Superior temporal gyrus (tissue), 1 donor: ENCODE results near the gene TP73.

Source experiments
- DNase-seq: peaks from one replicate; pipeline ENCODE4 v3.0.0-alpha.2; 2016; ENCODE audit errors: extremely low spot score

The TP73 gene

GRCh38 chr1:3634059-3634800 lies 18.1 kb upstream of the TP73 start:
- no peak for DNase-seq

GRCh38 chr1:3636080-3636479 lies 16.2 kb upstream of the TP73 start:
- no peak for DNase-seq

GRCh38 chr1:3636531-3636930 lies 15.8 kb upstream of the TP73 start:
- DNase-seq: no peak

- DNase-seq: no peak
Measured at GRCh38 chr1:3638027-3638426, 14.3 kb upstream of the TP73 start.

- no peak for DNase-seq
Measured at GRCh38 chr1:3638676-3639075, 13.6 kb upstream of the TP73 start.

GRCh38 chr1:3639397-3639911 lies 12.9 kb upstream of the TP73 start:
- no peak for DNase-seq

DNA sequence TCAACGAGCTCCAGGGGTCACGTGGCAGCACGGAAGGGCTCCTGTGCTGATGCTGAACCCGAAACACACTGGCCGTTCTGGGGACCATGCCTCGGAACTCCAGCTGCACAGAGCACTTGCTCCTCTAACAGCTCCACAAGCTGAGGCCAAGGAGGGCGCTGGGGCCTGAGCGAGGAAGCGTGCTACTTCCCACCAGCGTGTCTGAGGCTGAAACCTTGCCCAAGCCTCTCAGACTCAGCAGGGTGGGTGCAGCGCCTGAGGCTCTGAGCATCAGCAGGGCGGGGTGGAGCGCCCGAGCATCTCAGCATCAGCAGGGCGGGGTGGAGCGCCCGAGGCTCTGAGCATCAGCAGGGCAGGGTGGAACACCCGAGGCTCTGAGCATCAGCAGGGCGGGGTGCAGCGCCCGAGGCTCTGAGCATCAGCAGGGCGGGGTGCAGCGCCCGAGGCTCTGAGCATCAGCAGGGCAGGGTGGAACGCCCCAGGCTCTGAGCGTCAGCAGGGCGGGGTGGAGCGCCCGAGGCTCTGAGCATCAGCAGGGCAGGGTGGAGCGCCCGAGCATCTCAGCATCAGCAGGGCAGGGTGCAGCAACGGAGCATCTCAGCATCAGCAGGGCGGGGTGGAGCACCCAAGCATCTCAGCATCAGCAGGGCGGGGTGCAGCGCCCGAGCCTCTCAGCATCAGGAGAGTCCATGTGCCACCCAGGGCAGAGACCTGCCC lies 12.0 kb upstream of the TP73 start:
- DNase-seq: no peak

- DNase-seq: no peak
Measured at GRCh38 chr1:3641046-3641760, 11.1 kb upstream of the TP73 start.

- no peak for DNase-seq
Measured at GRCh38 chr1:3641816-3642215, 10.5 kb upstream of the TP73 start.

- no peak for DNase-seq
Measured at GRCh38 chr1:3642919-3643675, 9.2 kb upstream of the TP73 start.

- DNase-seq: no peak
Measured at GRCh38 chr1:3644273-3644672, 8.0 kb upstream of the TP73 start.

GRCh38 chr1:3645247-3645646 lies 7.1 kb upstream of the TP73 start:
- no peak for DNase-seq

- no peak for DNase-seq
Measured at GRCh38 chr1:3645666-3646355, 6.5 kb upstream of the TP73 start.

- DNase-seq: no peak
Measured at GRCh38 chr1:3646596-3646995, 5.7 kb upstream of the TP73 start.

DNA sequence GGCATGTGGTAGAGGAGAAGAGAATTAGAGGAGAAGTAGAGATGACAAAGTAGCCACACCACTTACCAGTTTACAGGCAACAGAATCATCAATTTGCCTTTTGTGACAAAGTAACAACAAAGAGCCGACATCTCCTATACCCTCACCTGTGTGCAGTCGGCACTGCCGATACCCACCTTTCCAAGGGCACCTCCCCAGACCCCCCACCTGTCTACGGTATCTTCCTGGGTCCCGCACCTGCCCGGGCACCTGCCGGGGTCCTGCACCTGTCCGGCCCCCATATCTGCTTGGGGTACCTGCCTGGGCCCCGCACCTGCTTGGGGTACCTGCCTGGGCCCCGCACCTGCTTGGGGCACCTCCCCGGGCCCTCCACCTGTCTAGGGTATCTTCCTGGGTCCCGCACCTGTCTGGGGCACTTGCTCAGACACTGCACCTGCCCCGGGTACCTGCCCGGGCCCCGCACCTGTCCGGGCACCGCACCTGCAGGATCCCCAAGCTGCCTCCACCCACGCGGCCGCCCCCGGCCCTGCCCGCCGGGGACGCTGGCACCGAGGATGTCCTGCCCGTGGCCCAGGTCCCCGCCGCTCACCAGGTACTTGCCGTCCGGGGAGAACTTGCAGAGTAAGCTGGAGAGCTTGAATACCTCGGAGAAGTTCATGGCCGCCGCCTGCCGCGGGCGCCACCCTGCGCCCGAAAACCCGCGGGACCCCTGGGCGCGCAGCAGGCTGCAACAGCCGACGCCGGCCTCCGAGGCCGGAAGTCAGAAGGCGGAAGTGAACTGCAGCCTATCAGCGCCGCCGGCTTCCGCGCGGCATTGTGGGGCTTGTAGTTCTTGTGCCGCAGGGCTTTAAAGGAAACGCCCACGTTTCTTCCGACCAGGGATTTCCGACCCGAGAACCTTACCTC lies 2.7 kb upstream of the TP73 start, which contains the start of gene WRAP73:
WRAP73 (minus strand) TSS at position 762 of the 906 bp plus-strand sequence; CDS start at position 658, 104 bp downstream.
- DNase-seq: peak; percentile 95

- DNase-seq: no peak
Measured at GRCh38 chr1:3650248-3651025, 1.9 kb upstream of the TP73 start.

GRCh38 chr1:3651026-3651929 lies 1.0 kb upstream of the TP73 start:
- no peak for DNase-seq
